OCI-LY1 (cell line): Measurements from ENCODE around the gene H1-8.

Experiments used
- H2AFZ ChIP-seq: fragments of 200-600 bp; sonication (generic), shearing (Covaris generic); 2 replicates; pipeline ENCODE4 v1.6.0; 2014; ENCODE audit warnings: antibody characterized with exemption, mild to moderate bottlenecking, low read length
- H3F3A ChIP-seq: fragments of 200-600 bp; sonication (generic), shearing (Covaris generic); 2 replicates; pipeline ENCODE4 v1.6.0; 2014; ENCODE audit warnings: mild to moderate bottlenecking, antibody characterized with exemption, low read length, moderate library complexity; ENCODE audit not compliant: insufficient read depth
- H3K27ac ChIP-seq: fragments of 200-600 bp; sonication (generic); 2 replicates; pipeline ENCODE4 v1.5.1; 2014; ENCODE audit warnings: low read length, mixed run types, mild to moderate bottlenecking, low read depth; ENCODE audit not compliant: poor library complexity, severe bottlenecking
- H3K27me3 ChIP-seq: fragments of 200-600 bp; sonication (generic); 2 replicates; pipeline ENCODE4 v1.6.0; 2014; ENCODE audit warnings: antibody characterized with exemption, mild to moderate bottlenecking, low read length, moderate library complexity; ENCODE audit not compliant: insufficient read depth
- H3K36me3 ChIP-seq: fragments of 200-600 bp; sonication (generic); 2 replicates; pipeline ENCODE4 v1.6.1; 2014; ENCODE audit warnings: mild to moderate bottlenecking, antibody characterized with exemption, low read length, moderate library complexity, mixed read lengths; ENCODE audit not compliant: insufficient read depth
- H3K4me1 ChIP-seq: fragments of 200-600 bp; sonication (generic); 2 replicates; pipeline ENCODE4 v1.5.1; 2014; ENCODE audit warnings: mild to moderate bottlenecking, low read length, moderate library complexity; ENCODE audit not compliant: insufficient read depth, severe bottlenecking
- H3K4me2 ChIP-seq: fragments of 200-600 bp; sonication (generic), shearing (Covaris generic); 2 replicates; pipeline ENCODE4 v1.6.1; 2014; ENCODE audit warnings: low read length
- H3K4me3 ChIP-seq: fragments of 200-600 bp; sonication (generic); 2 replicates; pipeline ENCODE4 v1.5.1; 2014; ENCODE audit warnings: low read length, low read depth, mild to moderate bottlenecking, mixed read lengths; ENCODE audit not compliant: poor library complexity, severe bottlenecking
- H3K79me2 ChIP-seq: fragments of 200-600 bp; shearing (Covaris generic); 2 replicates; pipeline ENCODE4 v1.6.1; 2016; ENCODE audit warnings: mixed run types, low read length, mixed read lengths; ENCODE audit not compliant: insufficient read depth
- H3K9ac ChIP-seq: fragments of 200-600 bp; sonication (generic), shearing (Covaris generic); 2 replicates; pipeline ENCODE4 v1.6.1; 2014; ENCODE audit warnings: mild to moderate bottlenecking, low read length, mixed read lengths
- H3K9me2 ChIP-seq: fragments of 200-600 bp; sonication (generic), shearing (Covaris generic); 2 replicates; pipeline ENCODE4 v1.6.1; 2014; ENCODE audit warnings: low read depth, mild to moderate bottlenecking, low read length, mixed read lengths
- H3K9me3 ChIP-seq: fragments of 200-600 bp; shearing (Covaris generic); 2 replicates; pipeline ENCODE4 v1.6.1; 2014; ENCODE audit warnings: low read length, mixed read lengths
- H4K20me1 ChIP-seq: fragments of 200-600 bp; sonication (generic), shearing (Covaris generic); 2 replicates; pipeline ENCODE4 v1.6.0; 2016; ENCODE audit warnings: mild to moderate bottlenecking, low read length; ENCODE audit not compliant: insufficient read depth
- EZH2 ChIP-seq: fragments of 200-600 bp; sonication (generic), shearing (Covaris generic); IDR thresholded peaks from 2 replicates; pipeline ENCODE4 v1.8.0; 2017; ENCODE audit warnings: borderline replicate concordance, mixed run types, mild to moderate bottlenecking, antibody characterized with exemption, low read length, moderate library complexity, mixed read lengths
- TF ChIP-seq, protein P1 (sequence below): fragments of 200-600 bp; sonication (generic), shearing (Covaris generic); IDR thresholded peaks from 2 replicates; pipeline ENCODE4 v1.5.1; 2017; ENCODE audit warnings: mild to moderate bottlenecking, antibody characterized with exemption, low read length, moderate library complexity, mixed read lengths

H1-8 gene

DNA sequence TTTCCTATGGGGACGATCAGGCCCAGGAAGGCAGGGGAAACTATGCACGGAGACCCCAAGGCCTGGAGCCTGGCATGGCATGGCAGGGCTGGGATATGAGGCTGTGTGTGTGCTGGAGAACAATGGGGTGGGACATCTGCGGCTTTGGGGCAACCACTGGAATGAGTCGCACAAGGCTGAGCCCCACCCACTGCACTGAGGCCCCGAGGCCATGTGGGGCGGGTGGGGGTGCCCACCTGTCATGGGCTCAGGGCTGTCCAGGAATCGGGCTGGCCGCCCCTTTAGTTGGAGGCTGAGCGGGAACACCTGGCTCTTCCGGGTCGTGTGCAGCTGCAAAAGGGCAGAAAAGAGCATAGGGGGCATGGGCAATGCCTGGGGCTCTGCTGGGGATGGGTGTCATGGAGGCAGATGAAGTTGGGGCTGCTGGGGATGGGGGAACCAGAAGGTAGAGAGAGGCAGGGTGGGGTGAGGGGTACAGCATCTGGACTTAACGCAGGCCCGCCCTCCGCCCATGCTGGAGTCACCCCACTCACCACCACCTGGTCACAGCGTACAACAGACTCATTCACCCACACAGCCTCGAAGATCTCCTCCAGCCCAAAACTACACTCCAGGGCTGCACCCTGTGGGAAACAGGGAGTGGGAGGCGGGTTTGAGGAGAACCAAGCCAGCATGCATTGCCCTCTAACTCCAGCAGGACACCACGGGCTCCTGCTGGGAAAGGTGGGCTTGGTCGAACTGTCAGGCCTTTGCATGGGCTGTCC, 32.4 kb downstream of the H1-8 start:
- no peak for TF ChIP-seq EZH2
- TF ChIP-seq, protein P1, sequence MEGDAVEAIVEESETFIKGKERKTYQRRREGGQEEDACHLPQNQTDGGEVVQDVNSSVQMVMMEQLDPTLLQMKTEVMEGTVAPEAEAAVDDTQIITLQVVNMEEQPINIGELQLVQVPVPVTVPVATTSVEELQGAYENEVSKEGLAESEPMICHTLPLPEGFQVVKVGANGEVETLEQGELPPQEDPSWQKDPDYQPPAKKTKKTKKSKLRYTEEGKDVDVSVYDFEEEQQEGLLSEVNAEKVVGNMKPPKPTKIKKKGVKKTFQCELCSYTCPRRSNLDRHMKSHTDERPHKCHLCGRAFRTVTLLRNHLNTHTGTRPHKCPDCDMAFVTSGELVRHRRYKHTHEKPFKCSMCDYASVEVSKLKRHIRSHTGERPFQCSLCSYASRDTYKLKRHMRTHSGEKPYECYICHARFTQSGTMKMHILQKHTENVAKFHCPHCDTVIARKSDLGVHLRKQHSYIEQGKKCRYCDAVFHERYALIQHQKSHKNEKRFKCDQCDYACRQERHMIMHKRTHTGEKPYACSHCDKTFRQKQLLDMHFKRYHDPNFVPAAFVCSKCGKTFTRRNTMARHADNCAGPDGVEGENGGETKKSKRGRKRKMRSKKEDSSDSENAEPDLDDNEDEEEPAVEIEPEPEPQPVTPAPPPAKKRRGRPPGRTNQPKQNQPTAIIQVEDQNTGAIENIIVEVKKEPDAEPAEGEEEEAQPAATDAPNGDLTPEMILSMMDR: no peak
- peak overlapping the region; percentile 39; the same call in 1 of the 2 replicates for H3K9ac ChIP-seq
- no peak overlapping the region for H2AFZ ChIP-seq
- peak overlapping the region; percentile 97 for H3K27ac ChIP-seq
- H3K9me3 ChIP-seq: no peaks in the 10 kb centered on the region
- no peaks in the 10 kb centered on the region for H4K20me1 ChIP-seq
- no peaks in the 10 kb centered on the region for H3K9me2 ChIP-seq
- H3F3A ChIP-seq: no peaks in the 10 kb centered on the region
- H3K4me3 ChIP-seq: no peak overlapping the region
- H3K36me3 ChIP-seq: no peaks in the 10 kb centered on the region
- peak overlapping the region; percentile 40; the same call in 1 of the 2 replicates for H3K4me2 ChIP-seq
- H3K27me3 ChIP-seq: no peaks in the 10 kb centered on the region
- H3K4me1 ChIP-seq: peaks cover 41% of the 10 kb centered on the region
- no peaks in the 10 kb centered on the region for H3K79me2 ChIP-seq

DNA sequence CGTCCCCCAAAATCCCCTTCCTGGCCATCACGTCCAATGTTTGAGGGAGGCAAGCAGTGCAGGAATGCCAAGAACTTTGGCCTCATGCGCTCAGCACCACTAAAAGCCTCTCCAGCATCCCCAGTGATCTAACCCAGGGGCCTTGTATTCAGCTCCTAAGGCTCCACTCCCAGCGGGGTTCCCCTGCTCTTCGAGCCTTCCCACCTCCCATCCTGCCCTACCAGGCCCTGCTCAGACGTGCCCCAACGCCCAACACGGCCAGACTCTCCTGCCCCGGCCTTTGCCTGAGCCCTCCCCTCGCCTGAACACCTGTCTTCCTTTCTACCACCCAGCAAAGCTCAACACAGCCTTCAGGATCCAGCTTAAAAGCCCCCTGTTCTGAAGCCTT, 33.0 kb downstream of the H1-8 start:
- TF ChIP-seq, protein P1: no peak
- no peak for TF ChIP-seq EZH2
- Histone ChIP-seq H3F3A (no peaks in the 10 kb centered on the region), H3K4me1 (peaks cover 41% of the 10 kb centered on the region), H3K9ac (peak overlapping the region; percentile 39; the same call in 1 of the 2 replicates), H3K9me3 (no peaks in the 10 kb centered on the region), H3K36me3 (no peaks in the 10 kb centered on the region), H3K4me2 (peak overlapping the region; percentile 40; the same call in 1 of the 2 replicates), H2AFZ (no peak overlapping the region), H3K27me3 (no peaks in the 10 kb centered on the region), H3K4me3 (no peak overlapping the region), H3K27ac (peak overlapping the region; percentile 97), H4K20me1 (no peaks in the 10 kb centered on the region), H3K79me2 (no peaks in the 10 kb centered on the region), H3K9me2 (no peaks in the 10 kb centered on the region)

DNA sequence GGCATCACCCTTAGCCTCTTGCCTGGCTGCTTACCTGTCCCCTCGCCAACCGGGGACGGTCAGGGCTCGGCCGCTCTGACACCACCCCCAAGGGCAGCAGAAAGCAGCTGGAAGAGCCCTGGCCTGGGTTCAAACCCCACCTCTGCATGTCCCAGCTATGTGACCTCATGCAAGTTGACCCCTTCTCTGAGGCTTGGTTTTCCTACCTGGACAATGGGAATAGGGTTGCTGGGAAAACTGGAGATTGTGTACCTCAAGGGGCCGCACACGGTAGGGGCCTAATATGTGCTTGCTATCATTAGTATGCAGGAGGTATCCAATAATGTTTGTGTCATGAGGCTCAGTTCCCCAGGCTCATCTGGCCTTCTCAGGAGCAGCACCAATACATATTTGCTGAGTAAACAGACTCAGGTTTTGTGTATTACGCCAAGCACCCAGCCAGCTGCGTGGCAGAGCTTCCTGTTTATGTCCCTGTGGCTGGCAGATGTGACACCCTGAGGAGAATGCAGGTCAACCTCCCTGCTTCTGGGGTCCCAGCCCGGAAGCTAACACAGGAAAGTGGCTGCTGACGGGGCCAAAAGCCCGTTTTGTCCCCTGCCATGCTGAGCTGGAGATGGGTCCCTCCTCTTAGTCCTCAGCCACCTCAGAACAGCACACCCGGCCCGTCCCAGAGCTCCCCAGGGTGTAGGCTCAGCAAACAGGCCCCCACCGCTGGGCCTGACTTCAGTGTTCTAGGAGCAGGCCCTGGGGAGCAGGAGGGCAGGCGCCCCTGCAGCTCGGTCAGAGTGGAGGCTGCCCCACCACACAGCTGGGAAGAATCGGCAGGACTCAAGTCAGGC, 33.8 kb downstream of the H1-8 start:
- Histone ChIP-seq H3K27ac (peak overlapping the region; percentile 97), H3K4me1 (peaks cover 41% of the 10 kb centered on the region), H3K4me2 (peak overlapping the region; percentile 40; the same call in 1 of the 2 replicates), H4K20me1 (no peaks in the 10 kb centered on the region), H3K9me2 (no peaks in the 10 kb centered on the region), H2AFZ (no peak overlapping the region), H3K9me3 (no peaks in the 10 kb centered on the region), H3K27me3 (no peaks in the 10 kb centered on the region), H3K36me3 (no peaks in the 10 kb centered on the region), H3K79me2 (no peaks in the 10 kb centered on the region), H3F3A (no peaks in the 10 kb centered on the region), H3K4me3 (no peak overlapping the region), H3K9ac (peak overlapping the region; percentile 59)
- no peak for TF ChIP-seq EZH2
